SK-N-SH (cell line): Measurements from ENCODE around the gene GLYR1. TPM values are rescaled to one million over a fixed set of nuclear protein-coding genes. Genes with fewer than 3 reads are reported as not detected.

Experiments
- CTCF ChIA-PET: fragments of 300-600, 350-600 bp; formaldehyde crosslinking; extraction: SDS; loops from one replicate; lab custom pipeline; 2021; lab: Yijun Ruan, JAX
- POLR2A ChIA-PET: fragments of 350-600 bp; sonication (Branson Sonifier 250); formaldehyde crosslinking; extraction: SDS; loops from one replicate; lab custom pipeline; 2020; ENCODE audit warnings: antibody characterized with exemption, inconsistent platforms; lab: Yijun Ruan, JAX
- DNase-seq: peaks from one replicate; pipeline ENCODE4 v3.0.0; 2012
- H2AFZ ChIP-seq: fragments of 200-600 bp; sonication (generic); 2 replicates; pipeline ENCODE4 v1.8.1; 2016; ENCODE audit warnings: antibody characterized with exemption, mild to moderate bottlenecking, low read depth
- H3F3A ChIP-seq: fragments of 200-600 bp; sonication (generic); replicated peaks from 2 replicates; pipeline ENCODE3; 2016; ENCODE audit warnings: antibody characterized with exemption, mild to moderate bottlenecking; ENCODE audit not compliant: insufficient read depth
- H3K27ac ChIP-seq, 2 experiments: fragments of 200-500 bp in 1 of 2; fragments of 200-600 bp in 1 of 2; sonication (Bioruptor generic) in 1 of 2; sonication (generic), shearing (Covaris generic) in 1 of 2; 2 replicates each; pipeline versions ENCODE4 v1.5.1 to v1.6.1; 2014 to 2016; ENCODE audit warnings: low read depth in 2 of 2, inconsistent platforms in 1 of 2, low read length in 1 of 2, mild to moderate bottlenecking in 1 of 2, mixed read lengths in 1 of 2
- H3K27me3 ChIP-seq: fragments of 200-600 bp; sonication (generic), shearing (Covaris generic); 2 replicates; pipeline ENCODE4 v1.6.1; 2016; ENCODE audit warnings: mixed run types; ENCODE audit not compliant: insufficient read depth
- H3K36me3 ChIP-seq, 2 experiments: fragments of 200-500 bp in 1 of 2; fragments of 200-600 bp in 1 of 2; sonication (Bioruptor generic) in 1 of 2; sonication (generic) in 1 of 2; replicated peaks in 1 of 2; 2 replicates each; pipeline versions ENCODE3 to v1.5.1; 2014 to 2016; ENCODE audit warnings: low read length in 1 of 2, mild to moderate bottlenecking in 1 of 2; ENCODE audit not compliant: insufficient read depth in 2 of 2, control insufficient read depth in 1 of 2
- H3K4me1 ChIP-seq, 2 experiments: fragments of 200-500 bp in 1 of 2; fragments of 200-600 bp in 1 of 2; sonication (Bioruptor generic) in 1 of 2; sonication (generic), shearing (Covaris generic) in 1 of 2; 2 replicates each; pipeline versions ENCODE4 v1.5.1 to v1.6.1; 2014 to 2016; ENCODE audit warnings: low read depth in 1 of 2, low read length in 1 of 2, mixed run types in 1 of 2; ENCODE audit not compliant: insufficient read depth in 2 of 2, control insufficient read depth in 1 of 2
- H3K4me2 ChIP-seq: fragments of 200-600 bp; sonication (generic), shearing (Covaris generic); 2 replicates; pipeline ENCODE4 v1.6.1; 2017; ENCODE audit warnings: mixed run types
- H3K4me3 ChIP-seq, 2 experiments: fragments of 200-500 bp in 1 of 2; fragments of 200-600 bp in 1 of 2; sonication (Bioruptor generic) in 1 of 2; sonication (generic), shearing (Covaris generic) in 1 of 2; 2 replicates each; pipeline versions ENCODE4 v1.5.1 to v1.8.1; 2014 to 2016; ENCODE audit warnings: low read depth in 2 of 2, inconsistent platforms in 1 of 2, low read length in 1 of 2, mild to moderate bottlenecking in 1 of 2, mixed read lengths in 1 of 2, moderate library complexity in 1 of 2
- H3K79me2 ChIP-seq: fragments of 200-600 bp; sonication (generic); 2 replicates; pipeline ENCODE4 v1.8.1; 2017; ENCODE audit warnings: mild to moderate bottlenecking; ENCODE audit not compliant: insufficient read depth
- H3K9ac ChIP-seq: fragments of 200-600 bp; sonication (generic); 2 replicates; pipeline ENCODE4 v1.6.1; 2017; ENCODE audit warnings: mixed run types
- H3K9me2 ChIP-seq: fragments of 200-600 bp; sonication (generic); 2 replicates; pipeline ENCODE4 v1.6.1; 2017; ENCODE audit warnings: mixed run types
- H3K9me3 ChIP-seq: fragments of 200-600 bp; sonication (generic); 2 replicates; pipeline ENCODE4 v1.6.1; 2017; ENCODE audit warnings: mixed run types, mild to moderate bottlenecking, moderate library complexity
- H4K20me1 ChIP-seq: fragments of 200-600 bp; sonication (generic); 2 replicates; pipeline ENCODE4 v1.6.1; 2017; ENCODE audit warnings: mild to moderate bottlenecking, mixed run types; ENCODE audit not compliant: insufficient read depth
- CHD2 ChIP-seq: fragments of 150-350 bp; IDR thresholded peaks from 2 replicates; pipeline ENCODE4 v1.6.1; 2018; ENCODE audit warnings: low read length; ENCODE audit not compliant: partially characterized antibody
- EP300 ChIP-seq, 2 experiments: IDR thresholded peaks; 2 replicates each; pipeline versions ENCODE4 v1.4.0 to v1.6.1; 2012; ENCODE audit warnings: borderline replicate concordance in 1 of 2, low read depth in 1 of 2, low read length in 1 of 2
- EZH2phosphoT487 ChIP-seq: fragments of 200-600 bp; sonication (generic); IDR thresholded peaks from 2 replicates; pipeline ENCODE4 v1.6.1; 2017; ENCODE audit warnings: low read depth, mixed run types, mild to moderate bottlenecking, antibody characterized with exemption, moderate library complexity, borderline replicate concordance
- FOSL2 ChIP-seq: IDR thresholded peaks from 2 replicates; pipeline ENCODE4 v1.4.0; 2012; ENCODE audit warnings: low read depth, mild to moderate bottlenecking, moderate library complexity, borderline replicate concordance
- FOXJ3 ChIP-seq: sonication (generic); formaldehyde crosslinking; IDR thresholded peaks from 2 replicates; pipeline ENCODE4 v1.5.1; 2020; ENCODE audit warnings: mild to moderate bottlenecking, missing genetic modification reagents
- IRF3 ChIP-seq: fragments of 150-350 bp; IDR thresholded peaks from 2 replicates; pipeline ENCODE4 v1.6.1; 2016; ENCODE audit warnings: mild to moderate bottlenecking, low read depth, low read length
- MAX ChIP-seq: IDR thresholded peaks from 2 replicates; pipeline ENCODE4 v1.4.0; 2012; ENCODE audit warnings: low read depth
- MXI1 ChIP-seq: IDR thresholded peaks from 2 replicates; pipeline ENCODE4 v1.6.1; 2012; ENCODE audit warnings: mild to moderate bottlenecking, low read depth, low read length, improper control_type of control experiment
- NRF1 ChIP-seq: IDR thresholded peaks from 2 replicates; pipeline ENCODE4 v1.6.1; 2012; ENCODE audit warnings: low read depth, mild to moderate bottlenecking, low read length
- PBX3 ChIP-seq: IDR thresholded peaks from 2 replicates; pipeline ENCODE4; 2012
- POLR2AphosphoS5 ChIP-seq: IDR thresholded peaks from 2 replicates; pipeline ENCODE4 v1.6.1; 2012; ENCODE audit warnings: low read depth, low read length
- RAD21 ChIP-seq: IDR thresholded peaks from 2 replicates; pipeline ENCODE4 v1.6.1; 2012; ENCODE audit warnings: mild to moderate bottlenecking, low read length
- REST ChIP-seq: IDR thresholded peaks from 2 replicates; pipeline ENCODE4 v1.6.1; 2012; ENCODE audit warnings: mild to moderate bottlenecking, low read depth, low read length, moderate library complexity
- TEAD4 ChIP-seq: IDR thresholded peaks from 2 replicates; pipeline ENCODE4 v1.4.0; 2012; ENCODE audit warnings: mild to moderate bottlenecking, borderline replicate concordance; ENCODE audit not compliant: insufficient read depth
- USF1 ChIP-seq: IDR thresholded peaks from 2 replicates; pipeline ENCODE4 v1.4.0; 2012; ENCODE audit warnings: low read depth, borderline replicate concordance
- YY1 ChIP-seq: IDR thresholded peaks from 2 replicates; pipeline ENCODE4 v1.4.0; 2012; ENCODE audit warnings: low read depth, mild to moderate bottlenecking
- ZBTB33 ChIP-seq: IDR thresholded peaks from 2 replicates; pipeline ENCODE4 v1.4.0; 2012; ENCODE audit warnings: low read depth, borderline replicate concordance
- WGBS: methylation state at CpG from one replicate; pipeline ENCODE4 v1.1.6; 2017; ENCODE audit warnings: low lambda C conversion rate; 5-methylcytosine and 5-hydroxymethylcytosine counted together
- polyA plus RNA-seq, 3 experiments: library from polyadenylated mRNA; depleted of rRNA; stranded (reverse); fragments of >200 nt; gene quantifications; 2 replicates each; pipeline ENCODE4 v1.2.3, GENCODE V29; 2012

Gene GLYR1
- polyA plus RNA-seq, 1 of the 3 experiments (the other 2 are of a cell fraction), result 40.1 TPM

- no peak overlapping the region for H2AFZ ChIP-seq
- no peak overlapping the region for H3K4me3 ChIP-seq
- no peaks in the 10 kb centered on the region for H3K79me2 ChIP-seq
- no peak overlapping the region for H3K4me2 ChIP-seq
- H3K9me3 ChIP-seq, result no peaks in the 10 kb centered on the region
- no peaks in the 10 kb centered on the region for H3K9me2 ChIP-seq
- H3K4me1 ChIP-seq, result no peaks in the 10 kb centered on the region
- CTCF ChIA-PET, result interaction anchor here (2.0 to 2.9 kb wide), 2 partner anchors 40 to 61 kb away, joined by 4 to 8 read pairs; no protein-coding TSS in a partner anchor
- POLR2A ChIA-PET, result interaction anchor here (1.2 kb wide), 1 partner anchor 25 kb away, joined by 3 read pairs; no protein-coding TSS in a partner anchor
- DNase-seq, result no peak
- no peaks in the 10 kb centered on the region for H3F3A ChIP-seq
- 88% methylated on average over 7 of the region's 13 CpGs for WGBS
- H3K36me3 ChIP-seq, result peaks cover 0 to 20% of the 10 kb centered on the region in 2 experiments
- H3K27me3 ChIP-seq, result no peaks in the 10 kb centered on the region
- H4K20me1 ChIP-seq, result no peaks in the 10 kb centered on the region
- no peak overlapping the region for H3K27ac ChIP-seq
- TF ChIP-seq MAX (no peak), NRF1 (no peak), FOSL2 (no peak), TEAD4 (no peak), EP300 (IDR thresholded peaks at IDR 0.05; ENCODE audit: borderline replicate concordance in 1 of 2, low read depth in 1 of 2, low read length in 1 of 2) (no peak), CHD2 (no peak), PBX3 (no peak), RAD21 (no peak), MXI1 (no peak), ZBTB33 (no peak), REST (no peak), IRF3 (no peak), EZH2phosphoT487 (no peak), POLR2AphosphoS5 (no peak), YY1 (no peak), USF1 (no peak), FOXJ3 (no peak)
- H3K9ac ChIP-seq, result no peak overlapping the region
Measured at GRCh38 chr16:4895366-4895765, 48.3 kb upstream of the GLYR1 start.
